Activated naive CD8-positive, alpha-beta T cell treated with anti-CD3 and anti-CD28 coated beads for 36 hours (primary cell): ENCODE data around the gene ARHGAP19. TPM values are rescaled to one million over a fixed set of nuclear protein-coding genes. Genes with fewer than 3 reads are reported as not detected.
A peak's percentile ranks its signal among the peaks of the same experiment; 100 is the strongest.

Experiments
- DNase-seq: peaks from one replicate; pipeline ENCODE4 v3.0.0; 2021
- H3K27ac Mint-ChIP-seq: one replicate; pipeline ENCODE4 v1.8.0; 2022; ENCODE audit warnings: mild to moderate bottlenecking, moderate library complexity, mixed read lengths
- H3K27me3 Mint-ChIP-seq: one replicate; pipeline ENCODE4 v1.8.0; 2022; ENCODE audit warnings: mild to moderate bottlenecking, mixed read lengths
- H3K36me3 Mint-ChIP-seq: one replicate; pipeline ENCODE4 v1.8.0; 2021; ENCODE audit warnings: mild to moderate bottlenecking, mixed read lengths
- H3K4me1 Mint-ChIP-seq: one replicate; pipeline ENCODE4 v1.8.0; 2021; ENCODE audit warnings: mixed read lengths
- H3K4me3 Mint-ChIP-seq: one replicate; pipeline ENCODE4 v1.8.0; 2022; ENCODE audit warnings: mild to moderate bottlenecking, moderate library complexity, mixed read lengths
- H3K9me3 Mint-ChIP-seq: one replicate; pipeline ENCODE4 v1.8.0; 2022; ENCODE audit warnings: mixed read lengths
- total RNA-seq, 2 experiments: library from RNA; stranded (reverse); gene quantifications; one replicate each; pipeline ENCODE4 v1.2.3, GENCODE V29; 2021

Gene ARHGAP19, protein sequence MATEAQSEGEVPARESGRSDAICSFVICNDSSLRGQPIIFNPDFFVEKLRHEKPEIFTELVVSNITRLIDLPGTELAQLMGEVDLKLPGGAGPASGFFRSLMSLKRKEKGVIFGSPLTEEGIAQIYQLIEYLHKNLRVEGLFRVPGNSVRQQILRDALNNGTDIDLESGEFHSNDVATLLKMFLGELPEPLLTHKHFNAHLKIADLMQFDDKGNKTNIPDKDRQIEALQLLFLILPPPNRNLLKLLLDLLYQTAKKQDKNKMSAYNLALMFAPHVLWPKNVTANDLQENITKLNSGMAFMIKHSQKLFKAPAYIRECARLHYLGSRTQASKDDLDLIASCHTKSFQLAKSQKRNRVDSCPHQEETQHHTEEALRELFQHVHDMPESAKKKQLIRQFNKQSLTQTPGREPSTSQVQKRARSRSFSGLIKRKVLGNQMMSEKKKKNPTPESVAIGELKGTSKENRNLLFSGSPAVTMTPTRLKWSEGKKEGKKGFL
- total RNA-seq, result 10 to 100 TPM; 36.1 to 42.9 TPM

DNA sequence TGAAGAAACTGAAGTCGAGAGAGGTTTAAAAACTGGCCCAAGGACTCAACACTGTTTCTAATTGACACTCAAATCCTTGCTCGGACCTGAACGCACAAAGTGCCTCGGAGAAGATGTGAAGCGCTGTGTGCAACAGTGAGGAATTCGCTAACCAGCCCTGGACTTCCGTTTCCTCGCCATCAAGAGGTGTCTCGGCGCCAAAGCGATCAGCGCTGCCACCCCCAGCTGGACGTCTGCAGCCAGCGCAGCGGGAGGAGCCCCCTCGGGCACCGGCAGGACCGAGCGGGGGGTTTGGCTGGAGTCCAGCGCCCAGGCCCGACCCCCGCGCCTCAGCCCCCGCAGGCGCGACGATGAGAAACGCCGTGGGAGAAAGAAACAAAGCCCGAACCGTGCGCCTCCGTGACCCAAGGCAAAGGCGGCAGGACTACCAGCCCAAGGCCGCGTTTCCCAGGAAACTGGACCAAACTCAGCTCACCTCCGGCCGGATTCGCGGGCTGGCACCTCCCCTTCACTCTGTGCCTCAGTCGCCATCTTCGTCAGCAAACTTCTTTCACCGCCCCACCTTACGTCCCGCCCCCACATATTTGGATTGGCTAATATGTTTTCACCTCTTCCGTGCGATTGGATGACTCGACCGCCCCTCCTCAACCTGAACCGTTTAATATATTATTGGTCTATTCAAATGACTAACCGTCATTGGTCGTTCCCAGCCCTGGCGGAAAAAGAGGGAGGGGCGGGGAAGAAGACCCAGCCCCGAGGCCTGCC lies at the start of gene ARHGAP19:
Gene ARHGAP19 (minus strand): TSS at position 541 of the 765 bp plus-strand sequence. CDS start 10 bp downstream, at position 531.
- Mint-ChIP-seq H3K4me3 (peak within 1 kb of the TSS; percentile 94), H3K4me1 (peaks cover 18% of the 10 kb centered on the region), H3K9me3 (no peaks in the 10 kb centered on the region), H3K27ac (peak within 1 kb of the TSS; percentile 88), H3K36me3 (peaks cover 8% of the 10 kb centered on the region), H3K27me3 (no peaks in the 10 kb centered on the region)
- peak; percentile 91 for DNase-seq

DNA sequence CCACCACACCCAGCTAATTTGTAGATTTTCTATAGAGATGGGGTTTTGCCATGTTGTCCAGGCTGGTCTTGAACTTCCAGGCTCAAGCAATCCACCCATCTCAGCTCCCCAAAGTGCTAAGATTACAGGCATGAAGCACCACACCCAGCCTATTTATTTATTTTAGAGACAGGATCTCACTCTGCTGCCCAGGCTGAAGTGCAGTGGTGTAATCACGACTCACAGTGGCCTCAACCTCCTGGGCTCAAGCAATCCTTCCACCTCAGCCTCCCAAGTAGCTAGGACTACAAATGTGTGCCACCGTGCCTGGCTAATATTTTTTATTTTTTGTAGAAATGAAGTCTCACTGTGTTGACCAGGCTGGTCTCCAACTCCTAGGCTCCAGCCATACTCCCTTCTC lies 49.0 kb upstream of the ARHGAP19 start:
- Mint-ChIP-seq H3K27me3 (no peaks in the 10 kb centered on the region), H3K4me1 (peaks cover 5% of the 10 kb centered on the region), H3K27ac (no peak overlapping the region), H3K9me3 (no peaks in the 10 kb centered on the region), H3K4me3 (no peak overlapping the region), H3K36me3 (no peaks in the 10 kb centered on the region)
- DNase-seq, result no peak

DNA sequence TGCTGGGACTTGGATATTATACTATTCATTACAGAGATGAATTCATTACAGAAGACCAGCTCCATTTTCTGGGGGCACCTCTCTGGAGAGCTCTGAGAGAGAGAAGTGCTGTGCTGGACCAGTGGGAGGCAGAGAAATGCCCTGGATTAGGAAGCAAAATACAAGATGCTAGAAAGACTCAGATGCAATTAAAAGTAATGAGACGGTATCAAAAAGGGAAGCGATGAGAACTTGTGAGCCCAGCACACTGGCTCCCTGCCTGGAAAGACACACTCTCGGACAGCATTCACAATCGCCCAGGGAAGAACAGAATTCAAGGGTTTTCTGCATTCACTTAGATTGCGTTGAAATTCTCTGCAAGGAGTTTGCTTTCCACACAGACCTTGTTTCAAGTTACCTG lies 45.6 kb upstream of the ARHGAP19 start:
- Mint-ChIP-seq H3K27me3 (no peaks in the 10 kb centered on the region), H3K36me3 (peaks cover 3% of the 10 kb centered on the region), H3K27ac (no peak overlapping the region), H3K4me3 (no peak overlapping the region), H3K4me1 (peaks cover 11% of the 10 kb centered on the region), H3K9me3 (no peaks in the 10 kb centered on the region)
- DNase-seq, result no peak

DNA sequence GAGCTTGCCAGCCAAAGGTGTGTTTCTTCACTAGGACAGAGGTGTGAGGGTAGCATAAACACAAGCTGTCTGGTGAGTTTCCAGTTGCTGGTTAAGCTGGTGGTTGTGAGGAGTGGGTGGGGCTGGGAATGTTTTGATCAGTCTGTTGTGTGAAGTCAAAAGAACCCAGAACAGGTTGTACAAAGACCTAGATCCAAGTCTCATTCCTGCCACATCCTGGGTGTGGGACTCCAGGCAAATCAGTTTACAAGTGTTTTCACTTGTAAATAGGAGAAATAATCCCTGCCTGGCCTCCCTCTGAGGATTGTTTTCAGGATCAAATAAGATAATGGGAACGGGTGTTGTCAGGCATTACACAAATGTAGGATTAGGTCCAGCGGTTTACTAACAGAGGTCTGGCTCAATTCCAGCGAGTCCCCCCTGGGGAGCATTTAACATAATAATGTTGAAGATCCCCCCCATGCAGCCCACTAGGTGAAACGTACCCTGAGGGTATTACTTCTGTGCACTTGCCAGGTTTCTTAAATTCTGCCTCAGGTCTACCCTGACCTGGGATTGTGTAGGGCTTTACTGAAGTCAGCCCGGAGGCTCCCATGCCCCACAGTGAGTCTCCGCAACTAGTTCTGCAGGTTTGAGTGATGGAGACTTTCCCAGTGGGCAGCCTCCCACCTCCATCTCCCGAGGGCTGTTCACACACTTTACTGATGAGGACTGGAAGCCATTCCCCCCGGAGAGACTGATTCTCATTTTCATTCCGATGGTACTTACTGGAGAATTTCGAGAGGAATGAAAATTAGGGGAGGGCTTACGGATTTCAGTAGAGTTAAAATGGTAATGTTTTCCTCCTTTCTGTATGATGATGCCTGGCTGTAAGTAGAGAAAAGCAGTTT lies 44.8 kb upstream of the ARHGAP19 start:
- Mint-ChIP-seq H3K4me1 (peaks cover 19% of the 10 kb centered on the region), H3K36me3 (peaks cover 4% of the 10 kb centered on the region), H3K9me3 (no peaks in the 10 kb centered on the region), H3K27me3 (no peaks in the 10 kb centered on the region), H3K4me3 (no peak overlapping the region), H3K27ac (no peak overlapping the region)
- DNase-seq, result no peak

DNA sequence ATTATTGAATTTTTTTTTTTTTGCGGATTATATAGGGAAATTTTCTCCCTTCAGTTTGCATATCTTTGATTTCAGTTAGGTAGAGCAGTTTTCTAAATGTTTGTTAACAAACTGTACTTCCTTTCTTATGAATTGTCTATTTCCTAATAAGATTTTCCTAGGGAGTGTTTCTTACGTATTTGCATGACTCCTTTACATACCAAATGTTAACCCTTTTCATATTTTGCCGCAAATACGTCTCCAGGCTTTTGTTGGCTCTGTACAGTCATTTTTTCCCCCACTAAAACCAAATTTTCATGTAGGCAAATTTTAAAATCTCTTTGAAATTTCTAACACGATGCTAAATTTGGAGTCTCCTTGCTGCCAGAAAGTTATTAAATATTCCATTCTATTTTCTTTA lies 44.0 kb upstream of the ARHGAP19 start:
- no peaks in the 10 kb centered on the region for H3K27me3 Mint-ChIP-seq
- H3K36me3 Mint-ChIP-seq, result peaks cover 4% of the 10 kb centered on the region
- H3K9me3 Mint-ChIP-seq, result no peaks in the 10 kb centered on the region
- peaks cover 25% of the 10 kb centered on the region for H3K4me1 Mint-ChIP-seq
- H3K27ac Mint-ChIP-seq, result no peak overlapping the region
- no peak for DNase-seq
- H3K4me3 Mint-ChIP-seq, result no peak overlapping the region

DNA sequence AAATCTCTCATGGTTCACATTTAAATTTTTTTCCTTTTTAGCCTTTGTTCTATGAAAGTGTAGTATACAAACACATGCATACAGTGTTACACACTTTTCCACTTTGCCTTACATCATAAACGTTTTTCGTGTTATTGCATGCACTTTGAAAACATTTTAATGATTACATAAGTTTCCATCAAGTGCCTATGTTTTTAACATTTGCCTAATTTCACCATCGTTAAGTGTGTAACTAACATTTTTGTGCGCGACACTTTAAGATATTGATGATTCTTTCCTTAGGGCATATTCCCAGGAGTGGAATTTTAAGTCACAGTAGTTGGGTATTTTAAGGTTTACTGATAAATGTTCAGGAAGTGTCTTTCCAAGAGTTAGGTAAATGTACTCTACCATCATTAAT lies 43.6 kb upstream of the ARHGAP19 start:
- H3K4me1 Mint-ChIP-seq, result peaks cover 29% of the 10 kb centered on the region
- no peaks in the 10 kb centered on the region for H3K9me3 Mint-ChIP-seq
- H3K27me3 Mint-ChIP-seq, result no peaks in the 10 kb centered on the region
- peak overlapping the region; percentile 34 for H3K4me3 Mint-ChIP-seq
- no peak overlapping the region for H3K27ac Mint-ChIP-seq
- DNase-seq, result no peak
- peaks cover 4% of the 10 kb centered on the region for H3K36me3 Mint-ChIP-seq

DNA sequence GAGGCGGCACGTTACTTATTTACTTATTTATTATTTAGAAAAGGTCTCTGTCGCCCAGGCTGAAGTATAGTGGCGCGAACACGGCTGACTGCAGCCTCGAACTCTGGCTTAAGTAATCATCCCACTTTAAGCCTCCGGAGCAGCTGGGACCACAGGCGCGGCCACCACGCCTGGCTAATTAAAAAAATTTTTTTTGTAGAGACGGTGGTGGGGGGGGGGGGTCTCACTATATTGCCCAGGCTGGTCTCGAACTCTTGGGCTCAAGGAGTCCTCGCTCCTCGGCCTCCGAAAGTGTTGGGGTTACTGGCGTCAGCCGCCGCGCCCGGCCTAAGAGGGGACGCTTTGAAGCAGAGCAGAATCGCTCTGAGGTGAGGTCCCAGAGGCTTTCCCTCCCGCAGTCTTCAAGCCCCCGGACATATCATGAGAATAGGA lies 42.8 kb upstream of the ARHGAP19 start:
- Mint-ChIP-seq H3K4me3 (peak overlapping the region; percentile 47), H3K27ac (no peak overlapping the region), H3K27me3 (no peaks in the 10 kb centered on the region), H3K36me3 (peaks cover 4% of the 10 kb centered on the region), H3K4me1 (peaks cover 29% of the 10 kb centered on the region), H3K9me3 (no peaks in the 10 kb centered on the region)
- no peak for DNase-seq

DNA sequence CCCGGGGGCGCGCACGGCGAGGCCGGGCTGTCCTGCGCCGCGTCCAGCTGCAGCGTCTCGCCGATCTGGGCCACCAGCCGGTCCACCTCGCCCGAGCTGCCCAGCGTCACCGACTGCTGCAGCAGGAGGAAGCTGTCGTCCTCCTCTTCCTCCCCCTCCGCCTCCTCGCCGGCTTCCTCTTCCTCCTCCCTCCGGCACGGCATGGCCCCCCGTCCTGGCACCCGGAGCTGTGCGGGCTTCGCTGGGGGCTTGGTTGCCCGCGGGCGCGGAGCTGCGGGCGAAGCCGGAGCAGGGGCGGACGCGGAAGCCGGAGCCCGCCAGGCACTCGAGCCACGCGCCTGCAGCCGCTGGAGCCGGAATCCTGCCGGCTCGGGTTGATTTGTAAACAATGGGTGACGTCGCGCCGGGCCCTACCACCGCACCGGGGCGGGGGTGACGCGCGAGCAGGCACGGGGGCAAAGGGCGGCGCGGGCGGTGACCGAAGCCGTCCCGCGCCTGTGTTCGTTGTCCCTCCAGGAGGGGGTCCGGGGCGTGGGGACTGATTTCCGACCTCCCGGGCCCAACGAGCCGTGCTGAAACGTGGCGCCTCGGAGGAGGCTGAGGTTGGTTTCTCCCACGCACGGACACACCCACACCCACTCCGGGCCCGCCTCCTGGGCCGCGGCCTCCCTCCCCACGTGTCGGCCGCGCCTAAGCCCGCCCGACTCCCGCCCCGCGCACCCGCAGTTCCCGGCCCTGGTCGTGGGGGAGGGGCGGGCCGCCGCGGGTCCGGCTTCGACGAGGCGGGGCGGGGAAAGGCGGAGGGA lies 42.1 kb upstream of the ARHGAP19 start, which contains the start of gene FRAT2:
Gene FRAT2 (minus strand): TSS at position 360 of the 806 bp plus-strand sequence. CDS start 157 bp downstream, at position 203.
- Mint-ChIP-seq H3K27ac (peak within 1 kb of the TSS; percentile 87), H3K4me1 (peaks cover 31% of the 10 kb centered on the region), H3K4me3 (peak within 1 kb of the TSS; percentile 89), H3K36me3 (peaks cover 4% of the 10 kb centered on the region), H3K27me3 (no peaks in the 10 kb centered on the region), H3K9me3 (no peaks in the 10 kb centered on the region)
- peak; percentile 87 for DNase-seq

DNA sequence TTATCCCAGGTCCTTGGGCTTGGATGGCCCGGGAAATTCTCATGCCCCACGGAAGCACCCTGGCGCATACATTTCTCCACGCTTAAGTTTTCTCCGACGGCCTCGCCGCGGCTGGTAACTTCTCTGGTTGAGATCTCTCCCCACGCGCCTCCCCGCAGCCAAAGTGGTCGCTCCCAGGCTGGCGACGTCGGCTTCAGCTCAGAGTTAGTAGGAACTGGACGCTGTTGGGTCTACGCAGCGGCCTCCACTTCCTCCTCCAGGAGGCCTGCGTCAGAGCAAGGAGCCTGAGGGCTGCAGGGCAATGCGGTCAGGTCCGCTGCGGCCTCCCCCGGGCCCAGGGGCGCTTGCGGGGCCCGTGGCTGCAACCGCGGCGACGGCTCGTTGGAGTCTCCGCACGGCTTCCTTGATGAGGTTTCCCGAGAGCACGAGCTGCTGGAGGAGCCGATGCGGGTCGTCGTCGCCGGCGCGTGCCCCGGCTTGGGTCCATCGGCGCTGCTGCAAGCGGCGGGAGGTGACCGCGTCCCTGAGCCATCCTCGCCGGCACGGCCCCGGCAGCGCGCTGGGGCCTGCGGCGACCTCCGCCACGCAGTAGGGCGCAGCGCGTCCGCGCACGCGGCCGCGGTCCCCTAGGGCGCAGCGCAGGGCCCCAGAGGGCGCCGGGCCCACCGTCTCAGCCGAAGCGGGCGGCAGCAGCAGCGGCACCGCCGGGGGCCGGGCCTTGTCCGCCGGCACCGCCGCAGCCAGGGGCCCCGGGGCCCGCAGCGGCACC lies 41.3 kb upstream of the ARHGAP19 start:
- H3K27me3 Mint-ChIP-seq, result no peaks in the 10 kb centered on the region
- H3K4me1 Mint-ChIP-seq, result peaks cover 37% of the 10 kb centered on the region
- peak; percentile 58 for DNase-seq
- peak overlapping the region; percentile 89 for H3K4me3 Mint-ChIP-seq
- peak overlapping the region; percentile 70 for H3K27ac Mint-ChIP-seq
- H3K36me3 Mint-ChIP-seq, result peaks cover 4% of the 10 kb centered on the region
- no peaks in the 10 kb centered on the region for H3K9me3 Mint-ChIP-seq

DNA sequence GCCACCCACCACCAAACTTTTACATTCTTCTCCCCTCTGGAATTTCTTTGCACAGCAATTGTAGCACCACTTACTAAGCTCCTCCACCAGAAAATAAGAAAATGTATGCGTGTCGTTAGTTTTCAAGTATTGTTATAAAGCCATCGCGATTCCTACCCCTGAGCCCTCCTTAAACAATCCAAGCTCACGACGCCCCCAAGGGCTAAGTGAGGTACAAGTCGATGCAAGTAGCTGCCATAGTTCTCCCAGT lies 40.8 kb upstream of the ARHGAP19 start:
- Mint-ChIP-seq H3K27ac (peak overlapping the region; percentile 70), H3K4me1 (peaks cover 42% of the 10 kb centered on the region), H3K27me3 (no peaks in the 10 kb centered on the region), H3K36me3 (peaks cover 4% of the 10 kb centered on the region), H3K9me3 (no peaks in the 10 kb centered on the region), H3K4me3 (peak overlapping the region; percentile 89)
- no peak for DNase-seq

DNA sequence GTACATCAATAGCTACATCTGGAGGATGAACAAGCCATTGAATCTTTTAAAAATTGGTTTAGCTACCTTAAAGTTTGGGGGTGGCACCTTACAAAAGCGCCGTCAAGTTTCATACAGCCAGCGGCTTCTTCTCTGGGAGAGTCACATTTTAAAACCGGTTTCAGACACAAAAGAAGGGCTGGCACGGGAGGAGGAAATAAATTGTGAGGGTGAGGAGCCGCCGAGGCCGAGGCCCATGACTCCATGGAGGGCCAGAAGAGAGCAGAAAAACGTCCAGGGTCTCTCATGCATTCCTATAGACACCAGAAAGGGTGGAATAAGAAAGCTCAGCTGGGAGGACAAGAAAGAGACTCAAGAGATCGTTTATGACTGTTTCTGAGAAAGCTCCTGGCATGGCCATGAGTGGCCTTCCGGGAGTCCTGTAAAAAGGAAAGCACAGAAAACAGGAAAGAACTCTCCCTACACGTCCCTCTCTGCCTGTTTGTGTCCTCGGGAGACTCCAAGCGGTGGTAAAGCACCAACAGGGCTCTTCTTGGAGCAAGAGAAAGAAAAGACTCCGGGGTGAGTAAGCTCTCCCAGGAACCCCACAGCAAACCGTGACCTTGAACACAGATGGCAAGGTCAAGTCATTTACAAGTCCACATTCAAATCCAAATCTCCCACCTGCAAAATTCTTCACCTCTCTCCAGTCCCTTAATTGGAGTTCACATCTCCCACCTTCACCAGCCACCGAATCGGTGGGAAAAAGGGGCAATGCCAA lies 40.3 kb upstream of the ARHGAP19 start:
- no peaks in the 10 kb centered on the region for H3K27me3 Mint-ChIP-seq
- no peak for DNase-seq
- H3K9me3 Mint-ChIP-seq, result no peaks in the 10 kb centered on the region

DNA sequence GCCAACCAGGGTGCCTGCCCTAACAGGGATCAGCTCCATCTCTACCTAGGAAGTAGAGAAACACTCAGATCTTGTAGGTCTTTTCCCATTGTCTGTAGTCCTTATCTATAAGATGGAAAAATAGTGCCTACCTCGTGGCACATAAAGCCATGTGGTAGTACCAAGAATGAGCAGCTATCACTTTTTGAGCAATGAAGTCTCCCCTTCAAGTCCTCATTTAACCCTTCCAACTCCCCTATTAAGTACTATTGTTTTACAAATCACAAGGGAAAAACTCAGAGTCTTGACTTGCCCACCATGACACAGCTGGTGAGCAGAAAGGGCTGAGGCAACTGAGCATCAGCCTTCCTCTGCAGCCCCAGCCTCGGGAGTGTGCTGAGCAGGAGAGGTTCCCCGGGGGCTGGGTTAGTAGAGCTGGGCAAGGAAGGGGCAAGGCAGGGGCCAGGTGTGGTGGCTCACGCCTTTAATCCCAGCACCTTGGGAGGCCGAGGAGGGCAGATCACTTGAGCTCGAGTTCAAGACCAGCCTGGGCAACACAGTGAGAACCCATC lies 38.8 kb upstream of the ARHGAP19 start:
- Mint-ChIP-seq H3K27ac (peak overlapping the region; percentile 30), H3K4me1 (peaks cover 51% of the 10 kb centered on the region), H3K27me3 (no peaks in the 10 kb centered on the region), H3K9me3 (no peaks in the 10 kb centered on the region), H3K4me3 (no peak overlapping the region), H3K36me3 (peaks cover 4% of the 10 kb centered on the region)
- DNase-seq, result no peak

More for the DNA sequence above, 40.3 kb upstream of the ARHGAP19 start:
- H3K27ac Mint-ChIP-seq, result peak overlapping the region; percentile 70
- peaks cover 47% of the 10 kb centered on the region for H3K4me1 Mint-ChIP-seq
- peak overlapping the region; percentile 89 for H3K4me3 Mint-ChIP-seq
- H3K36me3 Mint-ChIP-seq, result peaks cover 4% of the 10 kb centered on the region

DNA sequence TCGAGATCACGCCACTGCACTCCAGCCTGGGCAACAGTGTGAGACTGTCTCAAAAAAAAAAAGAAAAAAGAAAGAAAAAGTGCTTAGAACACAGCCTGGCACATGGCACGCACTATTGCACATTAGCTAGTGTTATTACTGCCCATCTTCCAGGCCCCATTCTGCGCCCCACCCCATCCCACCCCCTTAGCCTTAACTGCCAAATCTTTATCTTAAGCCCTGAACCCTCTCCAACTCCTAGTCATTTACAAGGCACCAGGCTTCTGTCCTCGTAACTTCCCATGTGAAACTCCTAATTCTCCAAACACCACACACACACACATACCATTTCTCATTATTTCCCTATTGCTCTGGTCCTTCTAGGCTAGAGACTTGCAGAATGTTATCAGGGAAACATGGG lies 37.3 kb upstream of the ARHGAP19 start:
- H3K4me1 Mint-ChIP-seq, result peaks cover 51% of the 10 kb centered on the region
- no peak for DNase-seq
- H3K27ac Mint-ChIP-seq, result no peak overlapping the region
- no peaks in the 10 kb centered on the region for H3K27me3 Mint-ChIP-seq
- H3K4me3 Mint-ChIP-seq, result no peak overlapping the region
- H3K36me3 Mint-ChIP-seq, result peaks cover 4% of the 10 kb centered on the region
- H3K9me3 Mint-ChIP-seq, result no peaks in the 10 kb centered on the region
